Measurements from ENCODE around the gene PTTG1IP.

DNA sequence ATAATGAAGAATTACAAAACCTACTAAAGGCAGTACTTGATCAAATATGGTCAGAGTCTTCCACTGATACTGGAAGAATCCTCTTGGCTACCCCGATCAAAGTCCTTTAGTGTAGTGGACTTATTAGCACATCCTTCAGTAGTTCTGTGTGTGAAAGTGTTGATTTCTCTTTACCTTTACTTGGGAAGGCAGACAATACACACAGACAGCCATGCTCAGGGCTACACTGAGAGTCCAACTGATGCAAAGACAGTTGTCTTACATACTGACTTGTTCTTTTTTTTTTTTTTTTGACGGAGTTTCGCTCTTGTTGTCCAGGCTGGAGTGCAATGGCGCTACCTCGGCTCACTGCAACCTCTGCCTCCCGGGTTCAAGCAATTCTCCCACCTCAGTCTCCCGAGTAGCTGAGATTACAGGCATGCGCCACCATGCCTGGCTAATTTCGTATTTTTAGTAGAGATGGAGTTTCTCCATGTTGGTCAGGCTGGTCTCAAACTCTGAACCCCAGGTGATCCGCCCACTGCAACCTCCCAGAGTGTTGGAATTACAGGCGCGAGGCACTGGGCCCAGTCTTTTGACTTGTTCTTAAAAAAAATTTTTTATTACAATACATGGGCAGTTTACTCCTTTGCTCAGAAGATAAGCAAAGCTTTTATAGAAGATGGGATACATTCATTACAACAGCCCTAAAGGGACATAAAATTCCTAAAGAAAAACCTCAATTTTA, 3.5 kb upstream of the PTTG1IP start:
- TF ChIP-seq, protein P1, sequence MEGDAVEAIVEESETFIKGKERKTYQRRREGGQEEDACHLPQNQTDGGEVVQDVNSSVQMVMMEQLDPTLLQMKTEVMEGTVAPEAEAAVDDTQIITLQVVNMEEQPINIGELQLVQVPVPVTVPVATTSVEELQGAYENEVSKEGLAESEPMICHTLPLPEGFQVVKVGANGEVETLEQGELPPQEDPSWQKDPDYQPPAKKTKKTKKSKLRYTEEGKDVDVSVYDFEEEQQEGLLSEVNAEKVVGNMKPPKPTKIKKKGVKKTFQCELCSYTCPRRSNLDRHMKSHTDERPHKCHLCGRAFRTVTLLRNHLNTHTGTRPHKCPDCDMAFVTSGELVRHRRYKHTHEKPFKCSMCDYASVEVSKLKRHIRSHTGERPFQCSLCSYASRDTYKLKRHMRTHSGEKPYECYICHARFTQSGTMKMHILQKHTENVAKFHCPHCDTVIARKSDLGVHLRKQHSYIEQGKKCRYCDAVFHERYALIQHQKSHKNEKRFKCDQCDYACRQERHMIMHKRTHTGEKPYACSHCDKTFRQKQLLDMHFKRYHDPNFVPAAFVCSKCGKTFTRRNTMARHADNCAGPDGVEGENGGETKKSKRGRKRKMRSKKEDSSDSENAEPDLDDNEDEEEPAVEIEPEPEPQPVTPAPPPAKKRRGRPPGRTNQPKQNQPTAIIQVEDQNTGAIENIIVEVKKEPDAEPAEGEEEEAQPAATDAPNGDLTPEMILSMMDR (IDR thresholded peaks at IDR 0.05): no peak
- no peak for TF ChIP-seq EZH2 (IDR thresholded peaks at IDR 0.05; ENCODE audit: borderline replicate concordance, insufficient read depth, low read depth, low read length, poor library complexity, severe bottlenecking)
